Endothelial cell of umbilical vein (primary cell): ENCODE measurements around the gene PNPLA2.

Source experiments
- POLR2A ChIP-seq: IDR thresholded peaks from 2 replicates; pipeline ENCODE4 v1.6.1; 2012; ENCODE audit warnings: low read depth, mild to moderate bottlenecking, control low read depth, low read length
- TF ChIP-seq, protein P1 (sequence below), 2 donors: IDR thresholded peaks; 1 replicate in 1 of 2; 2 replicates in 1 of 2; pipeline ENCODE4 v1.5.1; 2011; ENCODE audit warnings: low read length in 2 of 2, mild to moderate bottlenecking in 2 of 2, moderate library complexity in 2 of 2, control low read depth in 1 of 2, inconsistent platforms in 1 of 2, low read depth in 1 of 2; ENCODE audit not compliant: insufficient read depth in 1 of 2; ENCODE audit errors: extremely low read depth in 1 of 2

DNA sequence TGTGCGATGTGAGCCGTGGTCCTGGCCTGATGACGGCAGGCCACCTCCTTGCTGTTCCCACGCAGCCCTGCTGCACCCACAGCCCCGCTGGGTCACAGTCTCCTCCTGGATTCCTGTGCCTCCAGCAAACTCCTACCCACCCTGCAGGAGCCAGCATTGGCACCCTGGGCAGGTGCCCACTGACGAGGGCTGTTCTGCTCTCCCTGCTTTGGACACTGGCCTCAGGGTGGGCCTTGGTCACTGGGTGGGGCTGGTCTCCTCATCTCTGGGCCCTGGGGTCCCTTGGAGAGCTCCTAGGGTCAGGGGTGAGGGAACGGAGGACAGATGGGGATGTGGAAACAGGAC lies 36.6 kb downstream of the PNPLA2 start:
- TF ChIP-seq POLR2A = no peak
- TF ChIP-seq, protein P1, sequence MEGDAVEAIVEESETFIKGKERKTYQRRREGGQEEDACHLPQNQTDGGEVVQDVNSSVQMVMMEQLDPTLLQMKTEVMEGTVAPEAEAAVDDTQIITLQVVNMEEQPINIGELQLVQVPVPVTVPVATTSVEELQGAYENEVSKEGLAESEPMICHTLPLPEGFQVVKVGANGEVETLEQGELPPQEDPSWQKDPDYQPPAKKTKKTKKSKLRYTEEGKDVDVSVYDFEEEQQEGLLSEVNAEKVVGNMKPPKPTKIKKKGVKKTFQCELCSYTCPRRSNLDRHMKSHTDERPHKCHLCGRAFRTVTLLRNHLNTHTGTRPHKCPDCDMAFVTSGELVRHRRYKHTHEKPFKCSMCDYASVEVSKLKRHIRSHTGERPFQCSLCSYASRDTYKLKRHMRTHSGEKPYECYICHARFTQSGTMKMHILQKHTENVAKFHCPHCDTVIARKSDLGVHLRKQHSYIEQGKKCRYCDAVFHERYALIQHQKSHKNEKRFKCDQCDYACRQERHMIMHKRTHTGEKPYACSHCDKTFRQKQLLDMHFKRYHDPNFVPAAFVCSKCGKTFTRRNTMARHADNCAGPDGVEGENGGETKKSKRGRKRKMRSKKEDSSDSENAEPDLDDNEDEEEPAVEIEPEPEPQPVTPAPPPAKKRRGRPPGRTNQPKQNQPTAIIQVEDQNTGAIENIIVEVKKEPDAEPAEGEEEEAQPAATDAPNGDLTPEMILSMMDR (IDR thresholded peaks at IDR 0.05; ENCODE audit: extremely low read depth in 1 of 2, insufficient read depth in 1 of 2, low read depth in 1 of 2, low read length in 2 of 2) = no peak
